Superior temporal gyrus (tissue), 1 donor: ENCODE measurements around the gene TAF15.
A peak's percentile ranks its signal among the peaks of the same experiment; 100 is the strongest.

ENCODE experiments used
- DNase-seq: peaks from one replicate; pipeline ENCODE4 v3.0.0-alpha.2; 2016; ENCODE audit errors: extremely low spot score

The TAF15 gene

GRCh38 chr17:35808962-35809854, at the start of gene TAF15:
Gene TAF15, plus strand, starts transcription at chr17:35809484. Its CDS starts 86 bp downstream, at chr17:35809570.
- DNase-seq: peak; percentile 99

GRCh38 chr17:35760587-35760986, 48.7 kb upstream of the TAF15 start, which contains the start of gene C17orf50:
Gene C17orf50, plus strand, starts transcription at chr17:35760887. Its CDS starts 55 bp downstream, at chr17:35760942.
- no peak for DNase-seq

- no peak for DNase-seq
Measured at GRCh38 chr17:35761601-35762000, 47.7 kb upstream of the TAF15 start.

- DNase-seq: no peak
Measured at GRCh38 chr17:35763767-35764122, 45.5 kb upstream of the TAF15 start.

- peak; percentile 84 for DNase-seq
Measured at GRCh38 chr17:35764123-35764991, 44.9 kb upstream of the TAF15 start.

- no peak for DNase-seq
Measured at GRCh38 chr17:35765086-35765710, 44.1 kb upstream of the TAF15 start.

GRCh38 chr17:35765756-35766488, 43.4 kb upstream of the TAF15 start:
- no peak for DNase-seq

- DNase-seq: no peak
Measured at GRCh38 chr17:35766489-35766877, 42.8 kb upstream of the TAF15 start.

- peak; percentile 41 for DNase-seq
Measured at GRCh38 chr17:35766903-35767510, 42.3 kb upstream of the TAF15 start.

- no peak for DNase-seq
Measured at GRCh38 chr17:35768797-35769196, 40.5 kb upstream of the TAF15 start.

- DNase-seq: no peak
Measured at GRCh38 chr17:35769895-35770486, 39.3 kb upstream of the TAF15 start.

- no peak for DNase-seq
Measured at GRCh38 chr17:35773129-35773528, 36.2 kb upstream of the TAF15 start.

GRCh38 chr17:35773679-35774425, 35.4 kb upstream of the TAF15 start:
- no peak for DNase-seq

GRCh38 chr17:35774499-35774898, 34.8 kb upstream of the TAF15 start:
- no peak for DNase-seq

GRCh38 chr17:35775039-35775438, 34.2 kb upstream of the TAF15 start:
- DNase-seq: no peak

GRCh38 chr17:35775583-35775982, 33.7 kb upstream of the TAF15 start:
- no peak for DNase-seq

GRCh38 chr17:35778641-35779196, 30.6 kb upstream of the TAF15 start:
- DNase-seq: no peak

- no peak for DNase-seq
Measured at GRCh38 chr17:35780950-35781349, 28.3 kb upstream of the TAF15 start.

GRCh38 chr17:35784895-35785294, 24.4 kb upstream of the TAF15 start:
- DNase-seq: no peak
